Endothelial cell of umbilical vein (primary cell): ENCODE data around the gene SPACA4.

ENCODE experiments used
- JUN ChIP-seq: IDR thresholded peaks from 2 replicates; pipeline ENCODE4 v1.6.1; 2011; ENCODE audit warnings: borderline replicate concordance, low read depth; ENCODE audit not compliant: insufficient read length, insufficient read depth
- POLR2A ChIP-seq: IDR thresholded peaks from 2 replicates; pipeline ENCODE4 v1.6.1; 2012; ENCODE audit warnings: low read depth, mild to moderate bottlenecking, control low read depth, low read length
- POLR2AphosphoS5 ChIP-seq: IDR thresholded peaks from 2 replicates; pipeline ENCODE4 v1.6.1; 2012; ENCODE audit warnings: low read depth, mild to moderate bottlenecking, control low read depth, low read length, moderate library complexity; ENCODE audit not compliant: insufficient read depth
- TF ChIP-seq, protein P1 (sequence below), 2 donors: IDR thresholded peaks; 1 replicate in 1 of 2; 2 replicates in 1 of 2; pipeline ENCODE4 v1.5.1; 2011; ENCODE audit warnings: low read length in 2 of 2, mild to moderate bottlenecking in 2 of 2, moderate library complexity in 2 of 2, control low read depth in 1 of 2, inconsistent platforms in 1 of 2, low read depth in 1 of 2; ENCODE audit not compliant: insufficient read depth in 1 of 2; ENCODE audit errors: extremely low read depth in 1 of 2

DNA sequence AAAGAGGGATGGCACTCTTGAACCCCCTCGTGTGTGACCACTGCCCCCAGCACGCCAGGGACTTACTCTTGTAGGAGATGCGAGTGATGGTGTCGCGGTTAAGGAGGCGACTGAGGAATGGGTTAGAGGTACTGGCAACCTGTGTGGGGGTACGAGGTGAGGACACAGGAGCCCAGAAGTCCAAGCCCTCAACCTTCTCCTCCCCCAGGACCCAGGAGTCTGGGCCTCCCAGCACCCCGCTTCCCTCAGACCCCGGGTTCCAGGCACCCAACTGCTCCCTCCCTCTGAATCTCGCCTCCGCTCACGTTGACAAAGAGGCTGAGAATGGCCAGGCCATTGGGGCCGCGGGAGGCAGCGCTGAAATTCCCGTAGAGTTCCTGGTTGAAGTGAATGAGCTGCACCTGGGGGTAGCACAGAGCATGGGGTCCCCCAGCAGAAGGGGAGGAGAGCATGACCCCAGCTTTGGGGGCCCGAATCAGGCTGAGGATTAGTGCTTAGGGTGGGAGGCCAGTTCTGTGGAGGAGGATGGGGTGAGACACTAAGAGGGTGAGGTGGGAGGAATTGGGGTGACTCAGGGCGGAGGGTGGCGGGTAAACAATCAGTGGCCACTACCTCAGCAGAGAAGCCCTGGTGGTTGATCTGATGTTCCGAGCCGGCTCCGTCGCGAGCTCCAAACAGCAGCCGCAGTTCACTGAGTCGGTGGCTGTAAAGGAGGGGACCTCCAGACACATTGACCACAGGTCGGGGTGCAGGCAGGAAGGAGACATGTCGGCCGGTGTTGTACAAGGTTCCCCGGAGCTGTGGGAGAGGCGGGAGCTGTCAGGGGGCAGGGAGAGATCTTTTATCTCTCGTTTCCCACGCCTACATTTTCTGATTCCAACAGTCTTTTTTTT, 33.2 kb downstream of the SPACA4 start:
- TF ChIP-seq JUN: no peak
- TF ChIP-seq, protein P1, sequence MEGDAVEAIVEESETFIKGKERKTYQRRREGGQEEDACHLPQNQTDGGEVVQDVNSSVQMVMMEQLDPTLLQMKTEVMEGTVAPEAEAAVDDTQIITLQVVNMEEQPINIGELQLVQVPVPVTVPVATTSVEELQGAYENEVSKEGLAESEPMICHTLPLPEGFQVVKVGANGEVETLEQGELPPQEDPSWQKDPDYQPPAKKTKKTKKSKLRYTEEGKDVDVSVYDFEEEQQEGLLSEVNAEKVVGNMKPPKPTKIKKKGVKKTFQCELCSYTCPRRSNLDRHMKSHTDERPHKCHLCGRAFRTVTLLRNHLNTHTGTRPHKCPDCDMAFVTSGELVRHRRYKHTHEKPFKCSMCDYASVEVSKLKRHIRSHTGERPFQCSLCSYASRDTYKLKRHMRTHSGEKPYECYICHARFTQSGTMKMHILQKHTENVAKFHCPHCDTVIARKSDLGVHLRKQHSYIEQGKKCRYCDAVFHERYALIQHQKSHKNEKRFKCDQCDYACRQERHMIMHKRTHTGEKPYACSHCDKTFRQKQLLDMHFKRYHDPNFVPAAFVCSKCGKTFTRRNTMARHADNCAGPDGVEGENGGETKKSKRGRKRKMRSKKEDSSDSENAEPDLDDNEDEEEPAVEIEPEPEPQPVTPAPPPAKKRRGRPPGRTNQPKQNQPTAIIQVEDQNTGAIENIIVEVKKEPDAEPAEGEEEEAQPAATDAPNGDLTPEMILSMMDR (IDR thresholded peaks at IDR 0.05; ENCODE audit: extremely low read depth in 1 of 2, insufficient read depth in 1 of 2, low read depth in 1 of 2, low read length in 2 of 2): no peak
- TF ChIP-seq POLR2A: no peak
- TF ChIP-seq POLR2AphosphoS5: no peak
